SH-SY5Y (cell line): ENCODE data around the gene OR9A2.

Source experiments
- GATA2 ChIP-seq: IDR thresholded peaks from 2 replicates; pipeline ENCODE4 v1.6.1; 2011; ENCODE audit warnings: mild to moderate bottlenecking, low read depth, low read length
- GATA3 ChIP-seq: IDR thresholded peaks from 2 replicates; pipeline ENCODE4 v1.6.1; 2011; ENCODE audit warnings: low read depth, mild to moderate bottlenecking, low read length, moderate library complexity

DNA sequence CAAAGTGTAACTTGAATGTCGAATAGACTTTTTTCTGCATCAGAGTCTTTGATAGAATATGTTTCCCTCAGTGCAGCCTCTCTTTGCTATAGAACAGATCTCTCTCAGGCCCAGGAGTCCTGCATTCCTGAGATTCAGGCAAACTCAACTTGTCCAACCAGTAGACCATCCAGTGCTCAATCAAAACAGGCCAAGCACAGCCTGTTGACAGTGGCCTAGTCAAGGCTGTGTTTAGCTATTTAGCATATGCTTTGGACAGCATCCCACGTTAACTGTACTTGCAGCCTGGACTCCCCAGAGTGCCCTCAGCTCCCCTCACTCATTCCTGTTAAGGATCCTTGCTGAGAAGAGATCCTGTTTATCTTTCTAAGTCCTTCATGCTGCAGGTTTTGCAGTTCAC is 41.5 kb upstream of the OR9A2 start:
- no peak for TF ChIP-seq GATA3
- no peak for TF ChIP-seq GATA2
